Hematopoietic multipotent progenitor cell treated with erythropoietin and hydrocortisone succinate and interleukin-3 and kit ligand, for 15 days (in vitro differentiated cells): ENCODE measurements around the gene PARP4.
"Not testable (repeated sequence)": the region's sequence is repeated elsewhere in the genome, so short reads cannot be mapped to it uniquely, and the experiment has no call there.

ENCODE experiments used
- DNase-seq: peaks from one replicate; pipeline ENCODE4 v3.0.0-alpha.2; 2015; ENCODE audit warnings: low spot score

PARP4 gene

DNA sequence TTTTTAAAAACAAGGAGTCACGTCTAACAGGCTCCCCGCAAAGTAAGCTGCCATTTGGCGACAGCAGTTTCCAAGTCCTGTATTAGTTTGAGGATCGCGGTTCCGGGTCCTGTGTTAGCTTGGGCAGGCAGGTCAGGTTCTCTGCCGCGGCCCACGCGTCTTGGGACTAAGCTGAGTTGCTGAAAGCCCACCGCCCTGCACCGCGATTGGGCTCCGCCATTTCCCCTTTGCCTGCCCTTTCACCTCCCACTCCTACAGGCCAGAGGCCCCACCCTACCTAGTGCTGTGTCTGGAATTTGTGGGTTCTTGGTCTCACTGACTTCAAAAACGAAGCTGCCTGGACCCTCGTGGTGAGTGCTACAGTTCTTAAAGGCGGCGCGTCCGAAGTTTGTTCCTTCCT, 6.8 kb downstream of the PARP4 start:
- DNase-seq, result no peak

DNA sequence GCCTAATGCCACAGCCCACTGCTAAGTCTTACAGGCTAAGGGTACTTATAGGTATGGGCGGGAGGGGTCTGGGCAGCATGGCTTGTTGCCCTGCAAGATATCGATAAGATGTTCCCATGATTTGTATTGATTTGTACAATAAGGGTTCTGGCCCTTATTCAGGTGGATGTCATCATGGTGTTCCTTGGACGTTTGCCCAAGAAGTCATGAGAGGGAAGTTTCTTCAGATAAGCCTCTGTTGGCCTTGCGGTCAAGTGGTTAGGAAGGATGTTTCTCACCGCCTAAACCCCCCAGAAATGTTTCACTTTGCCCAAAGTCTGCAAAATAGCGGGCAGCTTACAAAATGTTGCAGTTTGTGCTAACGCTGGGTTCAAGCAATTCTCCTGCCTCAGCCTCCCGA, 7.3 kb downstream of the PARP4 start:
- DNase-seq, result no peak

DNA sequence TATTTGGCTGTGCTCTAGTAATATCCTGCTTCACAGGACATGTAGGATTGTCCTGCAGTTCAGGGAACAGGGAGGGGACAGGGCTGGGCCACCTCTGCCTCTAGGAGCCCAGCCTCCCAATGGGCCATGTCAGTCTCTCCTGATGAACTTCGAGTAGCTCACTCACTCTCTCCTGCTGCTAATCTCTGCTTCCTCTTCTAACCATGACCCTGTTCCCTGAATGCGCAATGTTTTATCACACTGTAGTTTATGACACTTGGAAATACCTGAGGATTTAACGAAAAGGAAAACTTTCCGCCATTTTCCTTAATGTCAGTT, 9.2 kb downstream of the PARP4 start:
- DNase-seq, result no peak

DNA sequence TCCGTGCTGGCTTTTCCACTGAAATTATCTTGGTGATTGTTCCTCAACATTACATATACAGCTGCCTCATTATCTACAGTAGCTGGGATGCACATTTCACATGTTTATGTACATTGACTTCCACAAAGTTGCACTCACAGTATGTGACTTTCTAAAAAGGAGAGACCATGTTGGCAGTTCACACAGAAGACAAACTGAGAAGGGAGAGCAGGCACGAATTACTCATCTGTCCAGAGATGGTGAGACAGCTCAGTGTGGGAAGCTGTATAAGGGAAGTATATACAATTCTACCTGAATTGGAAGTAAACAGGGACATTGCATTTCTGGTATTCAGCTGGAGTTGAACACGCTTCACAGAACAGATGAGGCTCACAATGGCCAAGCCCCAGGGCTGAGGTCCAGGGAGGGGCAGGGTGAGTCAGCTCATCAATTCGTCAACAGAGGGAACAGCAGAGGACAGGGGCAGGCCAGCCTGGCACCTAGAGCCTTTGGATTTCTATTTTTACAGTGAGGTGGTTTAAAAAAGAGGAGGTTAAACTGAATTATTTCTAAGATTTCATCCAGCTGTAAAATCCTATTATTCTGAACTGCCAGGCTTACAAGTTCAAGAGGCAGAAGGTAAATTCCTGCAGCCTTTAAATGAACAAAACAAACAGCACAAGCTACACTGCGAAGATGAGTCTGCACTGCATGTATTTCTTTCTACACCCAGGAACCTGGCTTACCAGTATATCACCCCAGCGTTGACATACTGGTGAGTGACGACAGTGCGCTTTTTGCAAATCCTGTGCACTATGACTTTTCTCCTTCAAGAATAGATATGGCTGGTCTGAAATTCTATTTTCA, 9.8 kb downstream of the PARP4 start:
- DNase-seq, result no peak

DNA sequence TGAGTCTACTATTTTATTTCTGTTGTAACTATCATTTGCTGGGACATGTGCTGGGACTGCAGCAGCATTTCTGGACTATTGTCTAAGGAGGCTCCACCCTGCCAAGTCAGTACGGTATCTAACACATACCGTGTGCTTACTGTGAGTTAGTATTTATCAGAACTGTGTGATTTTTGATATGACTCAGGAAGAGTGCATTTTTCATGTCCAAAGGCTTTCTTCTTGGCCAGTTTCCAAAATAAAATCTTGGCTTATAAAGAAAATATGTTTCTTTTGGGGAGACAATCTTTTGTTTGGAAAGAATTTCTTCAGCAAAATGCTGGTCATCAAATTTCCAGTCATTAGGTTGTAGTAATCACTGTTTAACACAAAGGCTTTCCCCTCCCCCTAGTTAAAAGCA, 11.6 kb downstream of the PARP4 start:
- peak; percentile 10 for DNase-seq

DNA sequence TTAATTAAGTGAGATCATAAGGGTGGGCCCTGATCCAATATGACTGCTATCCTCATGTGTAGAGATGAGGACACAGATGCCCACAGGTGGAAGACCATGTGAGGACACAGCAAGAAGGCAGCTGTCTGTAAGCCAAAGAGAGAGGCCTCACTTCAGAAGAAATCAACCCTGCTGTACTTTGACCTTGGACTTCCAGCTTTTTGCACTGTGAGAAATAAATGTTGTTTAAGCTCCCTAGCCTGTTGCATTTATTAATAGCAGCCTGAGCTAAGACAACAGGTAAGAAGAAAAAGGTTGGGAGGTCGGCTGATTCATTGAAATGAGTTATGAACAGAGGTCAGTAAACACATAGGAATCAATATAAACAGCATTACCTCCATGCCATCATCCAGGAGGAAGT, 14.8 kb downstream of the PARP4 start:
- DNase-seq, result no peak

DNA sequence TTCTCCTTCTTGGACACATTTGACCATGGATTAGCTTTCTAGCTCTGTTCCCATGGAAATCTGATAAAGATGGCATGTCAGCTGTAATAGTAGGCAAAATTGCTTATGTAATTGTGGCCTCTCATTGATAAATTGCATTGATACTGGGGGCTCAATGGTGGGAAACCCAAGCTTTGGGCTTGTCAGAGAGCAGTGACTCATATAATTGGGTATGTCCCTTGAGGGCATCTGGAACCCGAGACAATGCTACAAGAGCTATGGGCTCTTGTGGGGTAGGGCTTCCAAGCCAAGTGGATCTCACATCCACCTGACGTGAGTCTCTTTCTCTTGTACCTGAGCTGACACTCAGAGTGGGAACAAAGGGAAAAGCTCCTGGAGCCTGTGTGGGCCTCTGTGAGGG, 16.3 kb downstream of the PARP4 start:
- not testable (repeated sequence) for DNase-seq

DNA sequence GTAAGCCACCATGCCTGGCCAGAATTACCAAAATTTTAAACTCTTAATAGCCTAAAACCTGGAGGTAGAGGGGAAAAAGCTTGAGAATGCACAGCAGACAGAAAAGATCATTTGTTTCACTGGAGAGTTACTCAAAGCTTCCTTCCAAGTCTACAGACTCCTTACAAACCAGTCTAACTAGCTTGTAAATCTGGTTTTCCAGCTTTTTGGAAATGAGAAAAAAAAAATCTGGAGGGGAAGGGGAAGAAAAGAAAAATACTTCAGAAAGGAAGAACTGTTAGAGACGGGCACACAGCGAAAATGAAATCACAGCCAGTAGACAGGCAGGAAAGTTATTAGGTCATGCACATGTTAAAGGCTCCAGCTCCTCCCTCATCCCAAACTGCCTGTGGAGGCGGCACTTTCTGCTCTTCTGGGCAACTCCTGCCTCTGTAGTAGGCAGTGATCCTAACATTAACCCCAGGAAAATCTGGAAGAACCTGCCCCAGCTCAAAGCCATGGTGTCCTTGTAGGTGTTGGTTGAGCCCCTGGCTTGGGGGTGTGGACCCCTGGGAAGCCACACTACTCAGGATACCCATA, 17.3 kb downstream of the PARP4 start:
- no peak for DNase-seq

DNA sequence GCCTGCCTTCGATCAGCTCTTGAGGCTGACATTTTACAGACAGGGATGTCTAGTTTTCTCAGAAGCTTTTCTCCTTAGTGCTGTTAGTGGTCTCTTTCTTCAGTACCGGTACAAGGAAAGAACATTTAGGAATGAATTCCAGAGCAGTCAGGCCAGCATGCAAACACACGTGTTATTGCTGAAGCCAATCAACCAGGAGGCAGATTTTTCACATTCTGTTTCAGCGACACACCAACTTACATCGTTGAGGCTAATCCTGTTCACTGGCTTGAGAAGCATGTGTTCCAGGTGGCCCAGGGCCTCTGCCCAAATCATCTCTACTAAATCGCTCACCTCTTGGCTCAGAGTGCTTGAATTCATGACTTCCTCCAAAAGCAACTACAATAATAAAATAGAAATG, 19.2 kb downstream of the PARP4 start:
- no peak for DNase-seq

DNA sequence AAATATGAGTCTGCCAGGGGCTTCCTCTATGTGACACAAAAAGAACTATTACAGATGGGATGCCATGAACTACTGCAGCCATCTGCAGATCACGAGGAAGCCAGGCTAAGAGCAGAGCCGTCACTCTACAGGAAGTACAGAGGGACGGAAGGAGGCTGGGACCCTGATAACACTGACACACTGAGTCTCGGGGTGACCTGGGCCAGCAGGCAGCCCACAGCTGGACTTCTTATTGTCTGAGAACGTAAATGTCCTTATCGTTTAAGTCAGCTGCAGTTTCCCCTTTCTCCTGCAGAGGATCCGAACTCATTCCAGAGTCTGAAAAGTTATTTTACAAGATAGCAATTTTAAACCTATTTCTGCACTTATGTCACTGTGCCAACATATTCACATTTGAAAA, 20.7 kb downstream of the PARP4 start:
- no peak for DNase-seq

DNA sequence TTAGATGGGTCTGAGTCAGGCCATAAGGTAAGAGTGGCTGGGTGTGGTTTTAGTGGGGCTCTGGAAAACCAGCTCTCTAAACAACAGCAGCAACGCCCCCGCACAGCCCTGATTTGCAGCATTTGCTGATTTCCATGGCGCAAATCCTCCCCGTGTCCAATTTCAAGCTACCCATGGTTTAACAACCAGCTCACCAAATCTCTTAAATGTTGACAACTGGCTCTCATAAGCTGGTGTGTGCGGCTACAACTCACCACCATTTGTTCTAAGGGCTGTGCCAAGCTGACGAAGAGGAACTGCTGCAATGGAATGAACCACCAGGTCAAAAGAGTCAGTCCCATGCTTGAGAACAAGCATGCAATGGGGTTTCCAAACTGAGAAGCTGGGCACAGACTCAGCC, 22.9 kb downstream of the PARP4 start:
- DNase-seq, result no peak

DNA sequence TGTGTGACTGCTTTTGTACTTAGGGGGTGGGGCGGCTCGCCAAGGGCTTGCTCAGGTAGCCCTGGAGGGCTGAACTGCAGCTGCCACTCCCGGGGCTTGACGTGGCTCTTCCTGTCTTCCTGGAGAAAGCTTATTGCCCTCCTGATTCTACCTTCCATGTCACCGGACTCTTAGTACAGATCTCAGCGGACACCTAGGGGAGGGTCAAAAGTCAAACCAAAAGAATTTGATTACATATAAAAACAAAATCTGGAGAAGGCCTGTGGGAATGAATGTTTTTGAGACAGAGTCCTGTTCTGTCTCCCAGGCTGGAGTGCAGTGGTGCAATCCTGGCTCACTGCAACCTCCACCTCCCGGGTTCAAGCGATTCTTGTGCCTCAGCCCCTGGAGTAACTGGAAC, 24.5 kb downstream of the PARP4 start:
- not testable (repeated sequence) for DNase-seq

DNA sequence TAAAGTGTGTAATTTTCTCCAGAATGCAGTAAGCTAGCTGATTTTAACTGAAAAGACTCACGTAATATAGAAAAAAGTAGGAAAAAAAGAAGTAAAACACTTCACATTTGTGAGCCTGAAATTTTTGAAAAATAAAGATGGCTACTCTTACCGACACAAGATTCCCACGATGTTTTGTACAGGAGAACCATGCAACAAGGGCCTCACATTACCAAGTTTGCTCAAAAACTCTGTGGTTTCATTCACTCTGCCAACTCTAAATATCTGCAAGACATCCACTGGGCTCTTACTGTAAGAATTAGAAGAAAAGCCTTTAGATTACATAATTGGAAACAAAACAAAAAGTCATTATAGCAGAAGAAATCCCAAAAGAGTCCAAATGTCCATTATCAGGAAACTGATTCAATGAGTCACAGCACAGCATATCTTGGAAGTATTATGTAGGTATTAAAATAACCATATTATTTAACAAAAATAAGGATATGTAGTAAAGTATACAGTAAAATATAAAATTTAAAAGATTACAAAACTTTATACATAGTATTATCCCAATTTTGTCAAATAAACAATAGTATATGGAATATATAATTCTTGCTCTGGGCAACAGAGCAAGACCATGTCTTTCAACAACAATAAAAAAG, 26.4 kb downstream of the PARP4 start:
- not testable (repeated sequence) for DNase-seq

DNA sequence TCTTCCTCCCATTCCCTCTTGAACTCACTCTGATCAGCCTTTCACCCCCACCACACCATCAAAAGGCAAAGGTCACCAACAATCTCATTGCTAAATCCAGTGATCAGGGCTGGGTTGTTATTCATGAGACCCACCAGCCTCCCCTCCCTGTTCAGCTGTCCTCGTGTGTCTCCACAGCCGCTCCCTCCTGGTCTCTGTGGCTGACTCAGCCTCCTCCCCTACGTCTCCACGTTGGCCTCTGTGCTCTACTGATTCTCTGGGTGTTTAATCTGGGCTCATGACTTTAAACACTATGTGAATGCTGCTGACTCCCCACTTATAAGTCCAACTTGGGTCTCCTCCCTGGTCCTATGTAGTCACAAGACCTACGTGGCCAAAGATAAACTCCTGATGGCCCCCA, 38.9 kb downstream of the PARP4 start:
- no peak for DNase-seq

DNA sequence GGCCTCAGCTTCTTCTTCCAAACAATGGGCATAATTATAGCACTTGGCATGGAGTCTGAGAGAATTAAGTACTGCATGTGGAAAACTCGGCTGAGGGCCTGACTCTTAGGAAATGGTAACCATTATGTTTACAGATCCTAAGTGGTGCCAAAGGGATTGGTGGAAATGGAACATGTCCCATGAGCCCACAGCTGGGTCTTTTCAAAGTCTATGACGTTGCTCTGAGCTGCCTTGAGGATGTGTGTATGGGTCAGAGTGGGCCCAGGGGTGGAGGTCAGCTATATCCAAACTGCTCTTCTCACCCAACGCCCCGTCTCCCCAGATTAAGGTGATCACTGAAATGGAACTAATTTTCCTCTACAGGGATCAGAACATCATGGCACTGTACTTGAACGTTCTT, 40.4 kb downstream of the PARP4 start:
- not testable (repeated sequence) for DNase-seq

DNA sequence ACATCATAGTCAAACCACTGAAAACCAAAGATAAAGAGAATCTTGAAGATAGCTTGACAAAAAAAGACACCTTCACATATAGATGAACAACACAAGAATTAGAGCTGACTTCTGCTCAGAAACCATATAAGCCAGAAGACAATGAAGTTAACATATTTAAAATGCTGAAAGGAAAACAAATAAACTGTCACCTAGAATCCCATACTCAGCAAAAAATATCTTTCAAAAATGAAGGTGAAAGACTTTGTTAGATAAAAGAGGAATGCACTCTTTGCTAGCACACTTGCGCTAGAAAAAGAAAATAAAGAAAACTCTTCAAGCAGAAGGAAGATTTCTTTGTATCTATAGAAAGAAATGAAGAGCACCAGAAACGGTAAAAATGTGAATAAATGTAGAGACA, 49.5 kb downstream of the PARP4 start:
- DNase-seq, result no peak

DNA sequence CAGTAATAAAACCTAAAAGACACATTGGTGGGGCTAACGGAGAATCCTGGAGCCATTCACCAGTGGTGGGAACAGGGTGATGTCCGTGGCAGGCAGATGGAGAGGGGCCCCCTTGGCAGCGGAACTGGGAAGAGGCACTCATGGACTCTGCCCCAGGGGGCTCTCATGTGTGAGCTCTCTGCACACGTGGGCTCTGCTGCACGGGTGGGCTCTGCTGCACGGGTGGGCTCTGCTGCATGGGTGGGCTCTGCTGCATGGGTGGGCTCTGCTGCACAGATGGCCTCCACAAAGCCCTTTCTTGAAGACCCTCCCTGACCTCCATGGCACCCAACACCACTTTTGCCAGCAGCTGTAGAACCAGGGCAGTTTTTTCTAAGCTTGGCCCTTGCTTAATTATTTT, 52.3 kb downstream of the PARP4 start:
- DNase-seq, result no peak

DNA sequence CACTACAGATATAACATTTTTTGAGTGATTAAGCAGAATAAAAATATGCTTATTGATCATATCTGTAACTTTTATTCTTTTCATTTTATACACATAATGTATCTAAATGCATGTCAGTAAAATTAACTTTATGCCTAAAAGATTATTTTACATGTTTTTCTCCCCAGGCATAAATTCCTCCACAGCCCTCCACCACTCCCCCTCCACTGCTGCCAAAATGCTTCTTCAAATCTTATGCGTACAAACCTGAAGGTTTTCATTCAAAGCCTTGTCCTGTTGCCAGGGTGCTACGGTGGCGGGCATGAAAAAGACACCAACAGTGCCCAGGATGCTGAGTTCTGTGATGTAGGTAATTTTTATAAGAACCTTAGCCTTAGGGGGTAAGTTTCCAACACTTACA, 52.9 kb downstream of the PARP4 start:
- no peak for DNase-seq

DNA sequence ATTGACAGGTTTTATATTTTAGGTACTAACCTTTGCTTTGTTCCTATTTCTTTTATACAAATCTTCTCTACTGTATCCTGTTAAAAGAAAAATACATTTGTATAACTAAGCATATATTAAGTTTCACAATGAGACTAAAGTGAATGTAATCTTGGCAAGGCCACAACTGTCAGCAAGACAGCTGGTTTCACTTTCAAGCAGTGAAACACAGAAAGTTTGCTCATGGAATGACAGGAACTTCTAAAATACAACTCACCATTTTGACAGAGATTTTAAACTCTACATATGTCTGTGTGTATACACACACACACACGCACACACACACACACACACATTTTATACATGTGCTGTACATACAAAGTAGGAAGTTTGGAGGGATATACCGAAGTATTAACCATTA, 53.3 kb downstream of the PARP4 start:
- no peak for DNase-seq

DNA sequence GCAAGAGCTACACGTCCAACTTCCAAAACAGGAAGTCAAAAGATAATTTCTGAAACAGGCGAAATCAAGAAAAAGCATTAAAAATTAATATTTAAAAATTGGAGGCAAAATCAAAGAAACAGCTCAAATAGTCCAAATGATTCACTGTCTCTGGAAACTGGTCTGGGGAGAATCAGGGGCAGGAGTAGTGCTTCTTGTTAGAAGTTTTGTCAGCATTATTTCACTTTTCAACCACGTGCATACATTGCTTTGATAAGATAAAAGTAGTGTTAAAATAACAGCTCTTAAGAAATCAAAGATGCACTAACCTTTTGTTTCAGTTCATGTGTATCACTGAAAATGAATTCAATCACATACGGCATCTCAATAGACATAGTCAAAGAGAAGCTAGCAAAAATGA, 53.8 kb downstream of the PARP4 start:
- DNase-seq, result no peak

DNA sequence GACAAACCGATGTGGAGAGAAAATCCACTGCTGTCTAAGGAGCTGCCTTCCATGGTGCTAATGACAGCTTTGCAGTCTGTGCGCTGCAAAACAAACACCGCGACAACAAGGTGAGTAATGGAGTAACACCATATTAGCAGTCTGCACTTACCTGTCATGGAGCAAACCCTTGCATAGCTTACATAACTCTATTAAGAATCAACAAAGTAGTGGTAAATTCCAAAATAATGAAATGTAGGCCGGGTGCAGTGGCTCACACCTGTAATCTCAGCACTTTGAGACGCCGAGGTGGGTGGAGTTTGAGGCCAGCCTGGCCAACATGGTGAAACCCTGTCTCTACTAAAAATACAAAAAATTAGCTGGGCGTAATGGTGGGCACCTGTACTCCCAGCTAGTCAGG, 56.2 kb downstream of the PARP4 start:
- DNase-seq, result no peak

DNA sequence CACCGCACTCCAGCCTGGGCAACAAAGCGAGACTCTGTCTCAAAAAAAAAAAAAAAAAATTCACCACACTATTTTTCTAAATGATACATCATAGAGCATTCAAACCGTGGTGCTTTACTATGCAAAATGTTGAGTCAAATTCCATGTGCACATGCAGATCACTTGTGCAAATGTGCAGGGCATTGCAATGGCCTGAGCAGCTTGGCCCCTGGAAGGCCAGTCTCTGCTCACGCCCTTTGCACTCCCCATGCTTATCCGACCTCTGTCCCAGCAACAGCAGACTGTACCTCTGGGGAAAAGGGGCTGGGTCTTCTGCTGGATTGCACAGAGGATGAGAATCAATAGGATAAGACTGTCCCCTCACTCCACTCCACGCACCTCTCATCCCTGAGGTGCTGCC, 58.5 kb downstream of the PARP4 start:
- no peak for DNase-seq

DNA sequence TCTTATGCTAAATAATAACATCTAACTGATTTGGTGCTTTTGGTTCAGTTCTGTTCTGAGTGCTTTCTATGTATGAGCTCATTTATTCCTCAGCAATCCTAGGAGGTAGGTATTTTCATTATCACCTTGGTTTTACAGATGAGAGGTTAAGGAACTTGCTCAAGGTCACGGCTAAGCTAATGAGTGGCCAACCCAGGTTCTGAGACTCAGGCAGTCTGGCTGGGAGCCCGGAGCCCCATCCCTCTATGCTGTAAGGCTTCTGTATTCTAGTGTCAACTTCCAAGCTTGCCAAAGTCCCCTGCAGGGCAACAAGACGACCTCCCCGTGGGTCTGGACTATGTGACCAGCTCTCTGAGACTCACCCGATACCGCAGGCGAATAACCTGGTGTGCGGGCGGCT, 60.5 kb downstream of the PARP4 start:
- no peak for DNase-seq

DNA sequence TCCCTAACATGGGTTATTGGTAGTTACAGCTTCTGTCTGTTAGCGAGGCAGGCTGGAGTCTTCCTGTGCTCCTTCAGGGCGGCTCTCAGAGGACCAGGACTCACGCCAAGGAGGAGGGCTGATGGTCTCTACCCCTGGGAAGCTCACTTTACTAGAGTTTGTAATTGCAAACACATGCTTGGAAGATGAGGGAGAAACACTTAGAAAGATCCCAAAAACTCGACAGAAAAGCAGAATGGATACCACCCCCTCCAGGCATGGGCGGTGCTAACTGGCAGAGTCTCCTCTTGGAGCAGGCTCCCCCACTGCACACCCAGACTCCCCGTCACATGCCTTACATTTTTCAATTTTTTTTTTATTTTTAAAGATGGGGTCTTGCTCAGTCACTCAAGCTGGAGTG, 62.0 kb downstream of the PARP4 start:
- no peak for DNase-seq
